K562 (cell line): Measurements from ENCODE around the gene KLHL8. TPM values are rescaled to one million over a fixed set of nuclear protein-coding genes. Genes with fewer than 3 reads are reported as not detected.

Experiments used
- ATAC-seq: fragments of 200-7000 bp; cut with Tn5 transposase; 3 replicates; pipeline ENCODE4 v1.9.1; 2020; ENCODE audit warnings: moderate library complexity
- BruUV-seq: library from RNA; stranded (reverse); fragments of 400-500 nt; replicated peaks from 2 replicates; lab custom pipeline; 2021; lab: Mats Ljungman, UMichigan
- CTCF ChIA-PET: fragments of 300-600 bp; formaldehyde crosslinking; extraction: SDS; loops from one replicate; lab custom pipeline; 2021; ENCODE audit warnings: low intra/inter-chr PET ratio; lab: Yijun Ruan, JAX
- POLR2A ChIA-PET: fragments of 300-600, 350-650 bp; sonication (Branson Sonifier 250); formaldehyde crosslinking; extraction: SDS; loops from one replicate; lab custom pipeline; 2021; ENCODE audit warnings: antibody characterized with exemption, inconsistent platforms; lab: Yijun Ruan, JAX
- DNase-seq, 4 experiments: peaks; one replicate each; pipeline versions ENCODE4 v3.0.0 to v3.0.0-alpha.2; 2011 to 2018; ENCODE audit warnings: low spot score in 3 of 4, mixed read lengths in 3 of 4; ENCODE audit errors: extremely low read depth in 1 of 4
- FAIRE-seq: peaks from 2 replicates; lab custom pipeline; 2011; peaks lifted over from hg19 to GRCh38; lab: Jason Lieb, UNC
- H2AFZ ChIP-seq: 2 replicates; pipeline ENCODE4 v1.6.0; 2011; ENCODE audit warnings: low read depth, low read length, control low read depth, inconsistent platforms
- H3K27ac ChIP-seq: fragments of 200-600 bp; 3 replicates; pipeline ENCODE4 v1.8.0; 2011; ENCODE audit warnings: low read depth, mild to moderate bottlenecking, control low read depth, inconsistent platforms, low read length, moderate library complexity, mixed read lengths; ENCODE audit errors: extremely low read depth
- H3K27me3 ChIP-seq, 2 experiments: fragments of 300-600 bp in 1 of 2; 2 replicates in 1 of 2; 3 replicates in 1 of 2; pipeline versions ENCODE4 v1.6.0 to v1.8.0; 2011; ENCODE audit warnings: inconsistent platforms in 2 of 2, low read length in 2 of 2, mild to moderate bottlenecking in 1 of 2, mixed read lengths in 1 of 2, moderate library complexity in 1 of 2; ENCODE audit not compliant: control insufficient read depth in 2 of 2, insufficient read depth in 2 of 2
- H3K36me3 ChIP-seq: fragments of 300-600 bp; 3 replicates; pipeline ENCODE4 v1.8.0; 2011; ENCODE audit warnings: mild to moderate bottlenecking, low read length, inconsistent platforms; ENCODE audit not compliant: control insufficient read depth, insufficient read depth
- H3K4me1 ChIP-seq, 2 experiments: fragments of 200-600 bp in 1 of 2; replicated peaks in 1 of 2; 2 replicates in 1 of 2; 3 replicates in 1 of 2; pipeline versions ENCODE4 v1.5.1 to v1.8.0; 2011; ENCODE audit warnings: inconsistent platforms in 2 of 2, low read length in 2 of 2, mild to moderate bottlenecking in 1 of 2, mixed read lengths in 1 of 2, moderate library complexity in 1 of 2; ENCODE audit not compliant: control insufficient read depth in 2 of 2, insufficient read depth in 2 of 2
- H3K4me2 ChIP-seq: 2 replicates; pipeline ENCODE4 v1.6.1; 2011; ENCODE audit warnings: low read length, control low read depth, inconsistent platforms, mixed read lengths; ENCODE audit not compliant: insufficient read depth
- H3K4me3 ChIP-seq: fragments of 200-600 bp; sonication (generic), shearing (Covaris generic); 2 replicates; pipeline ENCODE4 v1.5.1; 2016; ENCODE audit warnings: control low read depth, inconsistent platforms
- H3K79me2 ChIP-seq: fragments of 200-600 bp; 3 replicates; pipeline ENCODE4 v1.8.0; 2011; ENCODE audit warnings: low read length, inconsistent platforms; ENCODE audit not compliant: control insufficient read depth, insufficient read depth
- H3K9ac ChIP-seq, 2 experiments: 2 replicates each; pipeline versions ENCODE4 v1.6.0 to v1.6.1; 2011; ENCODE audit warnings: low read depth in 2 of 2, low read length in 2 of 2, control low read depth in 1 of 2, inconsistent platforms in 1 of 2, mild to moderate bottlenecking in 1 of 2, mixed read lengths in 1 of 2; ENCODE audit not compliant: insufficient read depth in 1 of 2
- H3K9me1 ChIP-seq: one replicate; pipeline ENCODE4 v1.6.0; 2011; ENCODE audit warnings: inconsistent platforms, mild to moderate bottlenecking, low read length, moderate library complexity; ENCODE audit not compliant: control insufficient read depth, insufficient read depth
- H3K9me3 ChIP-seq: replicated peaks from 2 replicates; pipeline ENCODE4 v1.5.1; 2011; ENCODE audit warnings: low read depth, low read length, inconsistent platforms; ENCODE audit not compliant: control insufficient read depth, insufficient read depth
- H4K20me1 ChIP-seq: replicated peaks from 2 replicates; pipeline ENCODE4 v1.6.1; 2011; ENCODE audit warnings: low read length, inconsistent platforms, mixed read lengths; ENCODE audit not compliant: control insufficient read depth, insufficient read depth
- ARHGAP35 ChIP-seq: fragments of 450-650 bp; IDR thresholded peaks from 2 replicates; pipeline ENCODE4 v1.6.1; 2018; ENCODE audit not compliant: partially characterized antibody
- CHD2 ChIP-seq: IDR thresholded peaks from 2 replicates; pipeline ENCODE4 v1.6.1; 2011; ENCODE audit warnings: low read depth, low read length
- KDM5B ChIP-seq: fragments of 200-600 bp; sonication (generic); IDR thresholded peaks from 2 replicates; pipeline ENCODE4 v1.6.1; 2012; ENCODE audit warnings: low read depth, mild to moderate bottlenecking, moderate library complexity, low read length, control low read depth, inconsistent platforms; ENCODE audit not compliant: insufficient replicate concordance
- MAFF ChIP-seq: IDR thresholded peaks from 2 replicates; pipeline ENCODE4 v1.6.1; 2012; ENCODE audit warnings: low read length, improper control_type of control experiment
- MTA2 ChIP-seq: fragments of 450-650 bp; IDR thresholded peaks from 2 replicates; pipeline ENCODE4 v1.6.1; 2016; ENCODE audit warnings: low read depth
- NFE2 ChIP-seq: IDR thresholded peaks from 2 replicates; pipeline ENCODE4 v1.6.1; 2014; ENCODE audit warnings: antibody characterized with exemption, low read depth
- PHTF2 ChIP-seq: fragments of 250-450 bp; sonication (Bioruptor Pico); IDR thresholded peaks from 2 replicates; pipeline ENCODE4 v1.5.0; 2021; ENCODE audit warnings: mild to moderate bottlenecking
- POLR2A ChIP-seq: fragments of 450-650 bp; conservative IDR thresholded peaks from 2 replicates; pipeline ENCODE4 v1.6.1; 2016
- SRSF3 ChIP-seq: fragments of 200-400 bp; formaldehyde crosslinking; IDR thresholded peaks from 2 replicates; pipeline ENCODE4 v1.6.1; 2016; ENCODE audit warnings: mild to moderate bottlenecking, low read length, moderate library complexity; ENCODE audit not compliant: insufficient read depth
- ZNF253 ChIP-seq: fragments of 250-450 bp; sonication (Bioruptor Pico); conservative IDR thresholded peaks from 2 replicates; pipeline ENCODE4 v1.6.1; 2021; ENCODE audit warnings: mild to moderate bottlenecking
- WGBS: fragments of 100-300 bp; shearing (Covaris generic); methylation state at CpG from one replicate; pipeline ENCODE4 v1.1.6; 2016; ENCODE audit warnings: low coverage, mixed read lengths; ENCODE audit not compliant: insufficient coverage; ENCODE audit errors: missing lambda C conversion rate; 5-methylcytosine and 5-hydroxymethylcytosine counted together
- in situ Hi-C: fragments of 300-500 bp; cut with MboI; formaldehyde crosslinking; loops from 4 replicates; pipeline ENCODE4 v1.15.0; 2018; ENCODE audit warnings: inconsistent platforms, mixed read lengths
- intact Hi-C: fragments of 100-400 bp; cut with micrococcal nuclease; formaldehyde crosslinking; loops from 2 replicates; pipeline ENCODE4 v1.14.2; 2022
- polyA plus RNA-seq, 8 experiments: library from polyadenylated mRNA; depleted of rRNA in 4 of 8; stranded (reverse) in 5 of 8; unstranded in 3 of 8; fragments of >200 nt; fragmentation: Nextera tagmentation in 2 of 8; fragmentation: Illumina TruSeq in 1 of 8; extraction: Ambion mirVana in 2 of 8; extraction: Trizol in 1 of 8; gene quantifications; 2 replicates each; pipeline versions ENCODE4 v1.2.1 to v1.2.3, GENCODE V29; 2011 to 2014; ENCODE audit warnings: inconsistent platforms in 1 of 8, missing spikeins in 1 of 8
- total RNA-seq, 7 experiments: library from RNA; depleted of rRNA in 6 of 7; stranded (reverse); fragments of >200 nt in 6 of 7; fragmentation: Illumina TruSeq in 2 of 7; extraction: Trizol in 2 of 7; gene quantifications; 2 replicates each; pipeline versions ENCODE4 v1.2.1 to v1.2.3, GENCODE V29; 2011 to 2021; ENCODE audit warnings: low replicate concordance in 1 of 7
- TF ChIP-seq, protein P1 (sequence below): fragments of 250-450 bp; sonication (Bioruptor Pico); IDR thresholded peaks from 2 replicates; pipeline ENCODE4 v1.5.0; 2022; ENCODE audit warnings: mild to moderate bottlenecking
- TF ChIP-seq, protein P2 (sequence below), 2 experiments: fragments of 450-650 bp; IDR thresholded peaks; 2 replicates each; pipeline ENCODE4 v1.6.1; 2018; ENCODE audit warnings: mild to moderate bottlenecking in 2 of 2, low read depth in 1 of 2; ENCODE audit not compliant: partially characterized antibody in 2 of 2

The KLHL8 gene
- total and polyA plus RNA-seq, 9 of the 15 experiments (the other 6 are each of a cell fraction or from before 2014, with no cell fraction given): 8.7 to 25.3 (median 15.7) TPM

DNA sequence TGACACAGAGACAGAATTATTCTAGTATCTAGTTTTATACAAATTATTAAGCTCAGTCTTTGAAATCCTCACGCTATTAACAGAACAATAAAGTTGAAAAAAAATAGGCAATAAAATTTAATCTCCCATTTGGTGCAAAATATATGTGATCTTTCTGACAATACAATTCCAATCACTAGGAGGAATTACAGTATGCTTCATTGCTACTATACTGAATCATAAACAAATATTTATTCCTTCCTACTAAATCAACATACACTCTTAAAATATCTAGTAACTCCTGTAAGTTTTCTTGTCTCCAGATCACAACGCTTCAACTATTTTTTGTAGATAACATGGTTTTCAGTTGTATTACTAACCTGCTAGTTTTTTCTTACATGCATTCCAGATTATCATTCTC lies 45.7 kb downstream of the KLHL8 start:
- Histone ChIP-seq H3K9me3 (no peaks in the 10 kb centered on the region), H3K27ac (no peak overlapping the region), H3K4me3 (no peak overlapping the region), H2AFZ (no peak overlapping the region), H3K27me3 (no peaks in the 10 kb centered on the region), H3K79me2 (no peaks in the 10 kb centered on the region), H3K4me2 (no peak overlapping the region), H3K36me3 (peaks cover 15% of the 10 kb centered on the region; the same call in 1 of the 3 replicates), H3K9me1 (no peaks in the 10 kb centered on the region), H3K9ac (no peak overlapping the region), H3K4me1 (no peaks in the 10 kb centered on the region), H4K20me1 (no peaks in the 10 kb centered on the region)
- FAIRE-seq (no peak), DNase-seq (no peak), ATAC-seq (no peak)
- CTCF ChIA-PET: no interaction called here
- in situ Hi-C loops: no loop called here
- POLR2A ChIA-PET: no interaction called here
- intact Hi-C loops: no loop called here
- TF ChIP-seq ARHGAP35: no peak
- no peak for TF ChIP-seq ZNF253 (CRISPR knock-in tag)
- TF ChIP-seq, protein P1, sequence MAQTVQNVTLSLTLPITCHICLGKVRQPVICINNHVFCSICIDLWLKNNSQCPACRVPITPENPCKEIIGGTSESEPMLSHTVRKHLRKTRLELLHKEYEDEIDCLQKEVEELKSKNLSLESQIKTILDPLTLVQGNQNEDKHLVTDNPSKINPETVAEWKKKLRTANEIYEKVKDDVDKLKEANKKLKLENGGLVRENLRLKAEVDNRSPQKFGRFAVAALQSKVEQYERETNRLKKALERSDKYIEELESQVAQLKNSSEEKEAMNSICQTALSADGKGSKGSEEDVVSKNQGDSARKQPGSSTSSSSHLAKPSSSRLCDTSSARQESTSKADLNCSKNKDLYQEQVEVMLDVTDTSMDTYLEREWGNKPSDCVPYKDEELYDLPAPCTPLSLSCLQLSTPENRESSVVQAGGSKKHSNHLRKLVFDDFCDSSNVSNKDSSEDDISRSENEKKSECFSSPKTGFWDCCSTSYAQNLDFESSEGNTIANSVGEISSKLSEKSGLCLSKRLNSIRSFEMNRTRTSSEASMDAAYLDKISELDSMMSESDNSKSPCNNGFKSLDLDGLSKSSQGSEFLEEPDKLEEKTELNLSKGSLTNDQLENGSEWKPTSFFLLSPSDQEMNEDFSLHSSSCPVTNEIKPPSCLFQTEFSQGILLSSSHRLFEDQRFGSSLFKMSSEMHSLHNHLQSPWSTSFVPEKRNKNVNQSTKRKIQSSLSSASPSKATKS (CRISPR knock-in tag): no peak
- 100% methylated on average over 2 of the region's 2 CpGs for WGBS
- no TSS peak for BruUV-seq

DNA sequence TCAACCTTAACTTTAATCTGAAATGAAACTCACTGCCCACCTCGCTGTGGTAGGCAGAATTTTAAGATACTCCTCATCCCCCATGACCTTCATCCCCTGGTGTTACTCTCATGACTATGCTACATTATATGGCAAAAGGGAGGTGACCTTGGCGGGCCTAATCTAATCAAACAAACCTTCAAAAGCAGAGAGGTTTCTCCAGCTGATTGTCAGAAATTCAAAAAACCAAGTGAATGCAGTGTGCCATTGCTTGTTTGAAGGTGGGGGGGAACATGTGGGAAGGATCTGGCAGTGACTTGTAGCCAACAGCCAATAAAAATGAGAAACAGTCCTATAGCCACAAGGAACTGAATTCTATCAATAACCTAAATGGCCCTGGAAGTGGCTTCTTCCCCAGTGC lies 48.5 kb downstream of the KLHL8 start:
- WGBS: 44% methylated on average over 2 of the region's 2 CpGs
- peaks cover 29% of the 10 kb centered on the region; the same call in 1 of the 3 replicates for H3K36me3 ChIP-seq
- H3K4me2 ChIP-seq: no peak overlapping the region
- CTCF ChIA-PET: no interaction called here
- no peaks in the 10 kb centered on the region for H3K79me2 ChIP-seq
- H3K4me1 ChIP-seq: no peaks in the 10 kb centered on the region
- H3K9ac ChIP-seq: no peak overlapping the region
- intact Hi-C loops (no loop called here), in situ Hi-C loops (no loop called here)
- no peak overlapping the region for H3K4me3 ChIP-seq
- H3K27ac ChIP-seq: no peak overlapping the region
- DNase-seq (no peak), FAIRE-seq (no peak), ATAC-seq (no peak)
- H4K20me1 ChIP-seq: no peaks in the 10 kb centered on the region
- BruUV-seq: no TSS peak
- no peak overlapping the region for H2AFZ ChIP-seq
- no peaks in the 10 kb centered on the region for H3K9me1 ChIP-seq
- H3K27me3 ChIP-seq: no peaks in the 10 kb centered on the region
- no peaks in the 10 kb centered on the region for H3K9me3 ChIP-seq
- POLR2A ChIA-PET: no interaction called here
- TF ChIP-seq, protein P2, sequence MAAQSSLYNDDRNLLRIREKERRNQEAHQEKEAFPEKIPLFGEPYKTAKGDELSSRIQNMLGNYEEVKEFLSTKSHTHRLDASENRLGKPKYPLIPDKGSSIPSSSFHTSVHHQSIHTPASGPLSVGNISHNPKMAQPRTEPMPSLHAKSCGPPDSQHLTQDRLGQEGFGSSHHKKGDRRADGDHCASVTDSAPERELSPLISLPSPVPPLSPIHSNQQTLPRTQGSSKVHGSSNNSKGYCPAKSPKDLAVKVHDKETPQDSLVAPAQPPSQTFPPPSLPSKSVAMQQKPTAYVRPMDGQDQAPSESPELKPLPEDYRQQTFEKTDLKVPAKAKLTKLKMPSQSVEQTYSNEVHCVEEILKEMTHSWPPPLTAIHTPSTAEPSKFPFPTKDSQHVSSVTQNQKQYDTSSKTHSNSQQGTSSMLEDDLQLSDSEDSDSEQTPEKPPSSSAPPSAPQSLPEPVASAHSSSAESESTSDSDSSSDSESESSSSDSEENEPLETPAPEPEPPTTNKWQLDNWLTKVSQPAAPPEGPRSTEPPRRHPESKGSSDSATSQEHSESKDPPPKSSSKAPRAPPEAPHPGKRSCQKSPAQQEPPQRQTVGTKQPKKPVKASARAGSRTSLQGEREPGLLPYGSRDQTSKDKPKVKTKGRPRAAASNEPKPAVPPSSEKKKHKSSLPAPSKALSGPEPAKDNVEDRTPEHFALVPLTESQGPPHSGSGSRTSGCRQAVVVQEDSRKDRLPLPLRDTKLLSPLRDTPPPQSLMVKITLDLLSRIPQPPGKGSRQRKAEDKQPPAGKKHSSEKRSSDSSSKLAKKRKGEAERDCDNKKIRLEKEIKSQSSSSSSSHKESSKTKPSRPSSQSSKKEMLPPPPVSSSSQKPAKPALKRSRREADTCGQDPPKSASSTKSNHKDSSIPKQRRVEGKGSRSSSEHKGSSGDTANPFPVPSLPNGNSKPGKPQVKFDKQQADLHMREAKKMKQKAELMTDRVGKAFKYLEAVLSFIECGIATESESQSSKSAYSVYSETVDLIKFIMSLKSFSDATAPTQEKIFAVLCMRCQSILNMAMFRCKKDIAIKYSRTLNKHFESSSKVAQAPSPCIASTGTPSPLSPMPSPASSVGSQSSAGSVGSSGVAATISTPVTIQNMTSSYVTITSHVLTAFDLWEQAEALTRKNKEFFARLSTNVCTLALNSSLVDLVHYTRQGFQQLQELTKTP (IDR thresholded peaks at IDR 0.05; ENCODE audit: low read depth in 1 of 2, partially characterized antibody in 2 of 2): no peak
- no peak for TF ChIP-seq NFE2
- no peak for TF ChIP-seq MTA2
- no peak for TF ChIP-seq SRSF3
- TF ChIP-seq MAFF: no peak
- no peak for TF ChIP-seq PHTF2 (CRISPR knock-in tag)
- TF ChIP-seq POLR2A: no peak
- no peak for TF ChIP-seq CHD2
- TF ChIP-seq KDM5B: no peak
